NT2/D1 (cell line): ENCODE data around the gene CD79A.

Experiments
- SUZ12 ChIP-seq: IDR thresholded peaks from 2 replicates; pipeline ENCODE4 v1.6.1; 2011; ENCODE audit not compliant: insufficient read length, insufficient read depth; ENCODE audit errors: extremely low read depth
- YY1 ChIP-seq: IDR thresholded peaks from 2 replicates; pipeline ENCODE4 v1.6.1; 2011; ENCODE audit not compliant: insufficient read length, insufficient read depth

- no peak for TF ChIP-seq YY1
- no peak for TF ChIP-seq SUZ12
Observed at GRCh38 chr19:41879670-41880328, 2.7 kb downstream of the CD79A start.
